Measurements from ENCODE around the gene TEKT5.
"Not testable (repeated sequence)": the region's sequence is repeated elsewhere in the genome, so short reads cannot be mapped to it uniquely, and the experiment has no call there.

GRCh38 chr16:10679441-10679840 lies 15.3 kb downstream of the TEKT5 start:
- TF ChIP-seq CTCF (IDR thresholded peaks at IDR 0.05; ENCODE audit: low read depth, low read length); EZH2phosphoT487 (IDR thresholded peaks at IDR 0.05; ENCODE audit: low read depth): not testable (repeated sequence)
